Fibroblast of lung (primary cell): ENCODE results near the gene DRC3.

ENCODE experiments used
- CTCF ChIP-seq, 2 donors: IDR thresholded peaks in 1 of 2; conservative IDR thresholded peaks in 1 of 2; 1 replicate in 1 of 2; 2 replicates in 1 of 2; pipeline ENCODE4 v1.5.1; 2011 to 2012; ENCODE audit warnings: low read length in 2 of 2, control low read depth in 1 of 2, inconsistent platforms in 1 of 2, low read depth in 1 of 2, mild to moderate bottlenecking in 1 of 2
- EZH2 ChIP-seq: IDR thresholded peaks from 2 replicates; pipeline ENCODE4 v1.5.1; 2012; ENCODE audit warnings: low read length, control low read depth, mild to moderate bottlenecking; ENCODE audit errors: missing control alignments

- TF ChIP-seq CTCF (conservative IDR thresholded peaks at IDR 0.05 in 1 of 2, IDR thresholded peaks at IDR 0.05 in 1 of 2; ENCODE audit: low read depth in 1 of 2, low read length in 2 of 2) = no peak
- TF ChIP-seq EZH2 = no peak
Observed at GRCh38 chr17:17972126-17972951, at the start of gene DRC3, which contains the start of gene TOM1L2.
